HG03139 (cell line): ENCODE results near the gene DNAJC17.

Experiments
- ATAC-seq: cut with Tn5 transposase; IDR thresholded peaks from one replicate; pipeline ENCODE4 v1.9.1; 2021; ENCODE audit not compliant: unreplicated experiment

DNAJC17 gene

DNA sequence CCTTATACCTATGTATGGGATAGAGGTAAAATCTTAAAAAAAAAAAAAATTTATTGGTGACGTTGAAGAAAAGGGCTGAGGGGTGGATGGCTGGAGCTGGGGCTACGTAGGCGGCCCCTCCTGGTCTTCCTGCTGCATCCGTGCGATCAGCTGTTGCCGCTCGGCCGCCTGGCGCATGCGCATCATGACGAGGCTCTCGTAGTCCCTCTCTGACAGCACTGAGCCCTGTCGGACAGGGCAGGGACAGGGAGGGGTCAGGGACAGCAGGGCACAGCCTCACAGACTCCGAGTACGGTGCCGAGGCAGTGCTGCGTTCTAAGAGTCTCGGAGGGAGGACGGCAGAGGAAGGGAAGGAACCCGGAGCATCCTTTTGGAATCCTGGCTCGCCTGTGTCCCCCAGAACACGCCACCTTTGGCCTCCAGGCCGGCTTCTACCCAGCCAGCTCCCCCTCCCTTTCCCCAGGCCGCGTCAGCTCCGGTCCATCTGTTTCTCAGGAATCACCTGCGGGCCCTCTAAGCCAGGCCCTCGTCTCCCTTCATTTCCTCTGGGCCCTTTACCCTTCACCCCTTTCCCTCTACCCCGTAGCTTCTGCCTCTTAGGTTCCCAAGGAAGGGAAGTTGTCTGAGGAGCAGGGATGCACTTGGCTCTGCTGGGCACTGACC, 39.3 kb downstream of the DNAJC17 start:
- no peak for ATAC-seq

DNA sequence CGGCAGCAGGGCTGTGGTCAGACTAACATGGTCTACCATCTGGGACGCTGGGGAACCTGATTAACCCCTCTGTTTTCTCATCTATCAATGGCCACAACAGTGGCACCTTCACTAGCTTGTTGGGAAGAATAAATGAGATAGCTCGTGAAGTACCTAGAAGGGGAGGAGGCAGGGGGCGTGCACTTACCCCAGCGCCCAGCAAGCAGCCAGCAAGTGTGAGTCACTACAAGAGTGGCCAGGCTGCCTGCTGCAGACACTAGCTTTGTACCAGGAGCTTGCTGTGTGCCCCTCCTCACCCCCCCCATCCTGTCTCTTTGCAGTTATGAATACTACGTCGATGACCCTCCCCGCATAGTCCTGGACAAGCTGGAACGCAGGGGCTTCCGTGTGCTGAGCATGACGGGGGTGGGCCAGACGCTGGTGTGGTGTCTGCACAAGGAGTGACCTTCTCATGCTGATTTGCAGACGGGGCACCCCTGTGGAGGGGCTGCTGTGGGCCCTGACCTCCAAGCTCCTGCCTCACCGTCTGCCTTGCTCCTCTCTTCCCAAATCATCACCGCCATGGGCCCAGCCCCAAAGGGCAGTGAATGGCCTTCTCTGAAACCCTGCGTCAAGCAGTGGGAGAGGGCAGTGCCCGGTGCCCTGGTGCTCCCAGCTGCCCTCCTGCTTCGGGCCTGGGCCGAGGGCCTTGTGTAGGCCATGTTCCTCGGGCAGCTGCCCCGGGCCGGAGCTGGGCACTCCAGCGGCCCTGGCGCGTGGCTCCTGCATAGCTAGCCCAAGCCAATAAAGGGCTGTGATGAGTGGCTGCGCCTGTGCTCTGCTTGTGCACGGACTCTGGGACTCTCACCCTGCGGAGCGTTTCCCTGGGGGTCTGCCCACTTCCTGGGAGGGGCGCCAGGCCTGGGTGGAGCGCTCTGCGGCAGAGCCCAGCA, 40.1 kb downstream of the DNAJC17 start:
- no peak for ATAC-seq

DNA sequence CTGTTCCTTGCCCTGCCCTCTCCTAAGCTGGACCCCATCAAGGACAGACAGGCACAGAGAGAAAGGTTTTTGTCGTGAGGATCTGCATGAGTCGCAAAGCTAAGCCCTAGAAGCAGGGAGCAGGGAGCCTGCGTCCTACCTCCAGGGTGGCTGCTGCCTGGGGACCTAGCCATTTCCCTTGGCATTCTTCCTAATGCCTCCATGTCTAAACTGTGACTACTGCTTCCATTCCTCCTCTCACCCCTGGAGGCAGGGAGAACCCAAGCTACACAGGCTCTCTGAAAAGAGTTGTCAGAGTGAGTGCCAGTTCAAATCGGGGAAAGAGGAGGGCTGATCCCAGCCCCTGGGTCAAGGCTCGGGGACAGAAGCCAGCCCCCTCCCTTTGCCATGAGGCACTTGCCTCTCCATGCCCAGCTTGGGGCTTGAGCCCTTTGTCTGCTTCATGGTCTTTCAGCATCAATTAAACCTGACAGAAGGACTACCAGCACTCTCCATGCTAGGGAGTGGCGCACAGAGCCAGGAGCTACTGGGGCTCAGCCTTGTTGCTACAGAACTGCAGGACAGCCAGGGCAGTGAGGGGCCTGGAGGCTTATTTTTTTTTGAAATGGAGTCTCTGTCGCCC, 41.0 kb downstream of the DNAJC17 start:
- no peak for ATAC-seq

DNA sequence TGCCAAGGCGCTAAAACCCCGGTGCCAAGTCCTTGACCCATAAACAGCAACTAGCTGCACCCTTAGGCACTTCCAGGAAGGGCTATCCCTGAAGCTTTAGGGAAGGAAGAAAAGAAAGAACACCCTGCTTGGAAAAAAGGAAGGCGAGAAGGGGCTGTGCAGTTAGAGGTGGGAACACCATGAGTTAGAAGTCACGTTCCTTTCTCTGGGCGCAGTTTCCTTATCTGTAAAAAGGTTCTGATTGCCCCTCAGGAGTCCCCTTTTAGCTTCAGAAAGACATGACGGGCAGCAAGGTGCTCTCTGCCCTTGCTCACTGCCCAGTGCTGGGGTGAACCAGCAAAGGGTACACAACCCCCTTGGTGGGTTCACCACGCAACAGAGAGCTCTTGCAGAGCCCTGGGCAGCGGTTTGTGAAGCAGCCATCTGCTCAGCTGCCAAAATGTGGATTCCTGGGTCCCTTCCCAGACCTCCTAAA, 42.6 kb downstream of the DNAJC17 start:
- no peak for ATAC-seq

DNA sequence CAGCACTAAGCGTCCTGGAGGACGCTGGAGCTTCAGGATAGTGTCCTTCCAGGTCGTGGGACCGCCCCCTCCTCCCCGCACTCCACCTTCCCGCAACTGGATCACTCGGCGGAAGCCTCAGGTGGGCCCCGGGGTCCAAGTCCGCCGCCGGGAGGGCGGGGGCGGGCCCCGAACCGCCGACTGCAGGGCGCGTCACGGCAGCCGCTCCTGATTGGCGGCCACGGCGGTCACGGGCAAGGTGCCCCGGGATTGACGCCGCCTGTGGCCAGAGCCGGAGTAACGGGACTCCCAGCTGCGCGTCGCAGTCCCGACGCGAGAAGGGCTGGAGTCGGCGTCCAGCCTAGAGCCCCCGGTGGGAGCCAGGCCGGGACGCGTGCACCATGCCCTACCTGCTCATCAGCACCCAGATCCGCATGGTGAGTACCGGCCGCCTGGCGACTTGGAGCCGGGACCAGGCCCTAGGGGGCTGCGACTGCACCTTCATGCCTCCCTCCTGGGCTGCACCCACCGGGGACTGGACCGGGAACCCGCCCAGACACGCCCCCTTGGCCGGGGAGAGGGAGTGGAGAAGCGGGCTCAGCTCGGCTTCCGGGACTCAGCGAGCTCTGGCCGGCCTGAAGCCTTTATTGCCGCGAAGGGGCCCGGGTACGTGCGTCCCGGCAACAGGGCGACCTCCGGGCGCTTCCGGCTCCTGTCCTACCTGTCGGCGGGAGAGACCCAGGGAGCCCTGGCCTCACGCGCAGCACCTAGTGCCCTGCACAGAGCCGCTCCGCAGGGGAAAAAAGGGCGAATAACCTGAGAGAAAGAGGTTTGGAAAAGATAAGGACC, 43.3 kb downstream of the DNAJC17 start, which contains the start of gene GCHFR:
Gene GCHFR (plus strand): TSS at position 268 of the 828 bp plus-strand sequence. CDS start 113 bp downstream, at position 381.
- ATAC-seq: peak; percentile 32

DNA sequence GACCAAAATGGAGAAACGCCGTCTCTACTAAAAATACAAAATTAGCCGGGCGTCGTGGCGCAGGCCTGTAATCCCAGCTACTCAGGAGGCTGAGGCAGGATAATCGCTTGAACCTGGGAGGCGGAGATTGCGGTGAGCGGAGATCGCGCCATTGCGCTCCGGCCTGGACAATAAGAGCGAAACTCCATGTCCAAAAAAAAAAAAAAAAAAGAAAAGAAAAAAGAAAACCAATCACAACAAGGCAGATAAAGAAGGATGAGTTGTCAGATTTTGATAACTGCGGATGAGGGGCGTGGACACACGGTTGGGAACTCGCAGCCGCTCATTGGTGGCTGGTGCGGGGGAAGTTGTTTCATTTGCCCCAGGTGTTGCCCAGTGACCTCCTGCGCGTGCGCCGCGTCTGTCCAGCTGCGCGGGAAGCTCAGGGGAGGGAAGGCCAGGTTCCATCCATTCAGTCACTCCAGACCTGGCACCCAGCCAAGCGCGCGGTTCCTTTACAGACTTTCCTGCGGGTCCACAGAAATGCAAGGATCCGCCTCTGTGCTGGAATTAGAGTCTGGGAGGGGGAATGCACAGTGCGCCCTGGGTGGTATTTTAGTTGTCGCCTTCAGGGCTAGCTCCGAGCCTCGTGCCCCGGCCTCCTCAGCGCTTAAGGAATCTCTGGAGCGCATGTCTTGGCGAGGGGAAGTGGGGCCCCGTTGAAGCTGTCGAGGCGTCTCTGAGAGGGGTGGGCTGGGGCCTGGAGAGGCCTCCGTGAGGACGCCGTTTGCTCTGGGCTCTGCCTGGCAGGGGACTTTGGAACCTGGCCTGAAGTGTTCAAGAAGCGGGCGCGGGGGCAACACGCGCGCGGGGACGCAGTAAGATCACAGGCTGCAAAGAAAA, 44.1 kb downstream of the DNAJC17 start:
- no peak for ATAC-seq

DNA sequence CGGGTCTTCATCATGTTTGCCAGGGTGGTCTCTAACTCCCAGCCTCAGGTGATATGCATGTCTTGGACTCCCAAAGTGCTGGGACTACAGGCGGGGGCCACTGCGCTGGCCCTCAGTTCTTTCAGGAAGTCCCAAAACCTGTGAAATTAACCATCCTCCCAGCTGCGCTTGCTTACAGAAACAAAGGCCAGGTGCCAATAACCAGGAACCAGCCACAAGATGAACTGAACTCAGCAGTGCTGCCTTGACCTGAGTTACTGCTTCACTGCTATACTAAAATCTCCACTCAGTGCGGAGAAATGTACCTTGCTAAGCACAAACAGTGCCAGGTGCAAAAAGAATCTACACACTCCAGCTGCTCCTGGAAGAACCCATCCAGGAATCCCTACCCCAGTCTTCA, 47.3 kb downstream of the DNAJC17 start:
- no peak for ATAC-seq

DNA sequence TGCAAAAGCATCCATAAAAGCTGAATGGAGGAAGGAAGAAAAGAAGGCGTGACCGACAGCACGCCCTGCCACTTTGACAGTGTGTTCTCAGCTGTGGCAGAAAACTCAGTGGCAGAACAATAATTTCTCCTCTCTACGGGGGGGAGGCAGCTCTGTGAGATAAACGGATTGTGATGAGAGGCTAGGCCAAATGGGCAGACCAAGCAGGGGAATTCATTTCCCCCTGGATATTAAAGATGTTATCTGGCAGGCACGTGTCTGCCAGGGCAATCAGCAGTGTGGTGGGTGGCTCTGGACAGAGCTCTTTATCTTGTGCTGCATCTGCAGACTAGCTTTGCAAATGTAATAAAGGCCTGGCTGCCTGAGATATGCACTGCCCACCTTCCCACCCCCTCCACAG, 50.3 kb downstream of the DNAJC17 start:
- ATAC-seq: no peak

DNA sequence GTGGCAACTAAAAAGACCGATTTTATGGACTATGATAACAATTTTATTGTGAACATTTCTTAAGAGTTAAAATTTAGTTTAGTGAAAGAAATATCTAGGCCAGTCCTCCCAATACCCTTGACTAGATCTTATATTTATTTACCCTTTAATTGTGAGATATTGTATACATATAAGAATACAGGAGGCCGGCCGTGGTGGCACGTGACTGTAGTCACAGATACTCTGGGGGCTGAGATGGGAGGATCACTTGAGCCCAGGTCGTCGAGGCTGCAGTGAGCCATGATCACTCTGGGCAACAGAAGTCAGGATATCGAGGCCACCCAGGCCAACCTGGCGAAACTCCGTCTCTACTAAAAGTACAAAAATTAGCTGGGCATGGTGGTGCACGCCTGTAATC, 51.5 kb downstream of the DNAJC17 start:
- ATAC-seq: no peak

DNA sequence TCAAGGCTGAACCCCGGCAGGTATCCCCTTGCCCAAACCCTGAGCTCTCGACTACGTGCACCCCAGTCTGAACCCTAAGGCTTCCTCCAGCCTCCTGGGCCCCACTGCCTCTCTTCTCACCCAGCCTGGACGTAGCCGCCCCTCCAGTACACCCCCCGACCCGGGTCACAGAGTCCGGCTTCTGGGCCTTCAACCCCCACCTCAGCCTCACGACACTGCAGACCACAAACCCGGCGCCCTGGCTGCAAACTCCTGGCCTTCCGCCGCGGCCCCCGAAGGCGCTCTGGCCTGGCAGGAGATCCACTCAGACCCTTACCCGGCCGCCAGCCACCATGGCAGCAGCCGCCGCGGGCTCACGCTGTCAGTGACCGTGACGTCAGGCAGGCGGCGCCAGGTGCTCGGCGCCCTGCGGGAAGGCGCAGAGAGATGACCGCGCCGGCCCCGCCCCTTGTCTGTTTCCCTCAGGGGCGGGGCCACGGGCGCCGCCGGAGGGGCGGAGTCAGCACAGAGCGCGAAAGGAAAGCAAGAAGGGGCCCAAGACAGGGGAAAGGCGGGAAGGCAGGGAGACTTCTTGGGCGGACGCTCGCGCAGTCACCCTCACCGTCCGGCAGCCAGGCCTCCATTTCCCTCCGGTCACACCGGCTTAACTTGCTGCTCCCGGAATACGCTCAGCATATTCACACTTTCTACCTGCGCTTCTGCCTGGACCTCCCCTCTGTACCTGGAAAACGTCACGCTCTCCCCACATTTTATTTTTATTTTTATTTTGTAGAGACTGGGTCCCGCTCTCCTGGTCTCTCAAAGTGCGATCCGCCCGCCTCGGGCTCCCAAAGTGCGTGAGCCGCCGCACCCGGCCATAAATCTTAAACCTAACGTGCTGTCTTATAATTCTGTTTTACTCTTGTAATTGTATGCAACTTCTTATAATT, 52.1 kb downstream of the DNAJC17 start, which contains the start of gene RMDN3:
Gene RMDN3 (minus strand): TSS at position 372 of the 929 bp plus-strand sequence. CDS start 471 bp downstream, outside the sequence.
- peak; percentile 78 for ATAC-seq

DNA sequence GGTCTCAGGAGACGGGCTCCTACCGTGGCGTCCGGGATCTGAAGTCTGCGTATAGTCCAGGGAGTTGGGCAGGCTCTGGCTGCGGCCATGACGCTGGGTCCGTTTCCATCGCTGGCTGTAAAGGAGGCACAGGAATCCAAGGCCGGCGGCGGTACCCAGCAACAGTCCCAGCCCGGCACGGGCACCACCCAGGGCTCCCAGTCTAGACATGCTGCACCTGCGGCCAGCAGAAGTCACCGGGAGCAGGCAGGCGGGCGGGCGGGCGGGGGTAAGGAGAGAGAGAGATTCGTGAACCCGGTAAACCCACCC, 52.7 kb downstream of the DNAJC17 start:
- ATAC-seq: peak; percentile 10

DNA sequence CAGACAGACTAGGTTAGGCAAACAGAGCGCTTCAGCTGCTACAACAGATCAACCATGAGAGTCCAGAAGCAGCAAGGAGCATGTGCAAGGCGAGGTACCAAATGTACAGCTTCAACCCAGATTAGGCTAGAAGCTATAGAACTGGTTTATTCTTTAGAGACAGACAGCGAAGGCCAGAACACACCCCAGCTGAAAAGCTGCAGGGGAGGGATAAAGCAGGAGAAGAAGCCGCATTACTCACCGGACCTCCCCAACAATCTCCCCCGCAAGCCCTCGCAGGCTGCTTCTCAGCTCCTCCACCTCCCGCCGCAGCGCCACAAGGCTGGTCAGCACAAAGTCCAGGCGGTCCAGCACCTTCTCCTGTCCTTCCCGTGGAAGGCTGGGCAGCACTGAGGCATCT, 55.5 kb downstream of the DNAJC17 start:
- ATAC-seq: no peak

DNA sequence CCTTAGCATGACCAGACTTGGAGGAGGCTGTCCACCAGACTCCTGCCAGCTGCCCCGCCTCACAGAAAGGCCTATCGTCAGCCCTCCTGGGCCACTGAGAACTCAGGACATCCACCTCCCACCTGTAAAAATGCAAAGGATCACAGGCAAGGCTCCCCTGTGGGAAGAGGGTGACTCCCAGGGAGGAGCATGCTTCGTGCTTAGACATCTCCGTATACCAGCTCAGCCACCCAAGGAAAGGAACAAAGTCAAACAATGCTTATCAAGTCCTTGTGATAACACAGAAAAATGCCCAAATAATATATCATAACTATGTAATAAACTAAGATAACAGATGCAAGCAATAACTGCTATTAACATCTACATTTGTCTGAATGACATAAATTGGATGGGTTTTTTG, 56.4 kb downstream of the DNAJC17 start:
- ATAC-seq: no peak

DNA sequence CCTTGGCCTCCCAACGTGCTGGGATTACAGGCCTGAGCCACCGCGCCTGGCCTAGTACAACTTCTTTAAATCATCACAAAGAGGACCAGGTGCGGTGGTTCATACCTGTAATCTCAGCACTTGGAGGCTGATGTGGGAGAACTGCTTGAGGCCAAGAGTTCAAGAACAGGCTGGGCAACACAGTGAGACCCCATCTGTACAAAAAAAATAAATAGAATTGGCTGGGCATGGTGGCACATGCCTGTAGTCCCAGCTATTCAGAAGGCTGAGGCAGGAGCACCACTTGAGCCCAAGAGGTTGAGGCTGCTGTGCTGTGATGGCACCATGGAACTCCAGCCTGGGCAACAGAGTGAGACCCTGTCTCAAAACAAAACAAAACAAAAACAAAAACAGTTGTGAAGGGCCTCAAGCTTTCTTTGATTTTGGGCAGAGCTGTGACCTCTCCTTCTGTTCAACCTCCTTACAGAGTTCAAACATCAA, 58.1 kb downstream of the DNAJC17 start:
- no peak for ATAC-seq

DNA sequence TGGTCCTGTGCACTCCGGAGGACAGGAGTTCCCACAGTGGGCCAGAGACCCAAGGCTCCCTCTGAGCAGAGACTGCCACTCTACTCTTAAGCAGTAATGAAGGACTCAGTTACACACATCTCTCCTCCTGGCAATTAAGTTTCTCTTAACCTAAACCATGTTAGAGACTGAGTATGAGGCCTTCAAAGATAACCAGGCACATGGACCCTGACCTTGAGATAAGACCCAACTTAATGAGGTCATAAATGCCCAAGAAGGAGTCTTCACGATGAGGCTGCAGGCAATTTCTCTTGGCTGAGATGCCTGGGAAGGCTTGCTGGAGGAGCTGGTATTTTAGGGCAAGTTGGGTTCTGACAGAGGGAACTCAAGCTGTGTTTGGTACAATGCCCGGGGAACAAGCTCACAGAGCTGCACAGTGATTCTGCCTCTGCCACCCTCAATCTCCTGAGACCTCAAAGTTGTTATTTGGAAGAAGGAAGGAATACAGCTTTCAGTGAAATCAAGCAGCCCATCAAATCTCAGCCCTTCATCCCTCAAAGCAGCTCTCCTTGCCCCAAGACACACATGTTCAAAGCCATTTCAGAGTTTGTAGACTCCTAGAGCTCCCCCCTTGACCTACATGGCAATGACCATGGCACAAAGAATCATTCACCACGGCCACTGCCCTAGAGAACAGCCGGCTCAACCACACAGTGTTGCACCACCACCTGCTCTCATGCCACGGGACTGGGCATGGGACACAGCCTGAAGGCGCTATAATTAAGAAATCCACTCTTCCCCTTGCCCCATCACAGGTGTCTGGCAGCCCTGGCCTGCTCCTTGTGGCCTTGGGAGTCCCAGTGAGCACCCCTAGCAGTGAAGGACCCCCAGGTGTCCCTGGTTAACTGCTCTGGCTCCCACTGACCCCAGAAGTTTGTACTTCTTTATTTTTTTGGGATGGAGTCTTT, 59.3 kb downstream of the DNAJC17 start:
- ATAC-seq: no peak

DNA sequence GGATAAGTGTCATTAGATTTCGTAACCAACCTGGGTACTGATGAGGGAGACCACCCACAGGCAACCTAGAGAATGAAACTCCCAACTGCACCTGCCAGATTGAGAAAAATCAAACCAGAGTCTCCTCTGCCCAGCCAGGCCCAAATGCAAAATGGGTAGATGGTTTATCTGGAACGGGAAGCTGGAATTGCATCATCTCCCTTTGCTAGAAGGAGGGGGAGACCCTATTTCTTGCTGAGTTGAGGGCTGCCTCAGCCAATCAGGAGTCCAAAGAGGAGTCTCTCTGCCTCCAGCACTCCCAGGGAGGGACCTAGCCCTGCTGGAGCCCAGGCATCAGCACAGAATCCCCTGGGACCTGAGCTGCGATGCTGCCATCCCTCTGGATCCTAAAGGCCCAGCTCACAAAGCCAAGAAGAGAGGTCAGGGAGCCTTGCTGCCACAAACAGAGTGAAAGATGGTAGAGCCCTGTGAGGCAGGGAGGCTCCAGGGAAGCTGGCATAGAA, 60.3 kb downstream of the DNAJC17 start:
- ATAC-seq: no peak

DNA sequence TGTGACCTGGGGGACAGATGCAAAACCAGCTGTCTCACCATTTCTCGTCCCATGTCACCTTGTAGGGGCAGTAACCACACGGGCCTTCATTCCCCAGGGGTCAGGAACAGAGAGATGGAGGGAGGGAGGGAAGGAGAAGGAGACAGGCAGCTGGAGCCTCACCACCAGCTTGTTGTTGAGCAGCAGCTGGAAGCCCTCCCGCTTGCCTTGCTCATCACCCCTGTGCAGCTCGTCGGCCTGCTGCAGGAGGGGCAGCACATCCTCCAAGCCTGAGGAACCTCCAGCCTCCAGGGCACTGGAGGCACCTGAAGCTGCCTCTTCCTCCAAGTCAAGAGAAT, 62.5 kb downstream of the DNAJC17 start:
- ATAC-seq: no peak
